ENCODE results near the gene USH1C.

GRCh38 chr11:17506942-17507341 lies 37.3 kb downstream of the USH1C start:
- no peak for TF ChIP-seq ZFX (IDR thresholded peaks at IDR 0.05)
- TF ChIP-seq, protein P1, sequence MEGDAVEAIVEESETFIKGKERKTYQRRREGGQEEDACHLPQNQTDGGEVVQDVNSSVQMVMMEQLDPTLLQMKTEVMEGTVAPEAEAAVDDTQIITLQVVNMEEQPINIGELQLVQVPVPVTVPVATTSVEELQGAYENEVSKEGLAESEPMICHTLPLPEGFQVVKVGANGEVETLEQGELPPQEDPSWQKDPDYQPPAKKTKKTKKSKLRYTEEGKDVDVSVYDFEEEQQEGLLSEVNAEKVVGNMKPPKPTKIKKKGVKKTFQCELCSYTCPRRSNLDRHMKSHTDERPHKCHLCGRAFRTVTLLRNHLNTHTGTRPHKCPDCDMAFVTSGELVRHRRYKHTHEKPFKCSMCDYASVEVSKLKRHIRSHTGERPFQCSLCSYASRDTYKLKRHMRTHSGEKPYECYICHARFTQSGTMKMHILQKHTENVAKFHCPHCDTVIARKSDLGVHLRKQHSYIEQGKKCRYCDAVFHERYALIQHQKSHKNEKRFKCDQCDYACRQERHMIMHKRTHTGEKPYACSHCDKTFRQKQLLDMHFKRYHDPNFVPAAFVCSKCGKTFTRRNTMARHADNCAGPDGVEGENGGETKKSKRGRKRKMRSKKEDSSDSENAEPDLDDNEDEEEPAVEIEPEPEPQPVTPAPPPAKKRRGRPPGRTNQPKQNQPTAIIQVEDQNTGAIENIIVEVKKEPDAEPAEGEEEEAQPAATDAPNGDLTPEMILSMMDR (conservative IDR thresholded peaks at IDR 0.05), result no peak

Measured in C4-2B (cell line).